Skin epidermis (tissue), 12 donors: ENCODE results near the gene FAM53C.
A peak's percentile ranks its signal among the peaks of the same experiment; 100 is the strongest.
"Not testable (repeated sequence)": the region's sequence is repeated elsewhere in the genome, so short reads cannot be mapped to it uniquely, and the experiment has no call there.

Source experiments
- H3K27ac ChIP-seq, 21 experiments: fragments of 200-600 bp; sonication (generic) in 11 of 21; one replicate each; pipeline ENCODE4 v1.5.0; 2020; ENCODE audit warnings: mild to moderate bottlenecking in 3 of 21, inconsistent platforms in 2 of 21, moderate library complexity in 2 of 21
- H3K4me3 ChIP-seq, 7 experiments: fragments of 200-600 bp; sonication (generic) in 2 of 7; one replicate each; pipeline ENCODE4 v1.5.0; 2020; ENCODE audit warnings: inconsistent platforms in 2 of 7, mild to moderate bottlenecking in 2 of 7, moderate library complexity in 1 of 7

The FAM53C gene

GRCh38 chr5:138337685-138338410 lies at the start of gene FAM53C:
Gene FAM53C (plus strand): TSS chr5:138338266. CDS start chr5:138341336, 3,070 bp downstream.
- Histone ChIP-seq H3K4me3 (peak within 1 kb of the TSS; percentile 81 to 98 (median 89)), H3K27ac (peak within 1 kb of the TSS; percentile 94 to 100 (median 99))

- Histone ChIP-seq H3K27ac (no peak overlapping the region), H3K4me3 (no peak overlapping the region)
Observed at GRCh38 chr5:138289296-138289695, 48.8 kb upstream of the FAM53C start.

- Histone ChIP-seq H3K27ac (no peak overlapping the region), H3K4me3 (no peak overlapping the region)
Observed at GRCh38 chr5:138303372-138303771, 34.7 kb upstream of the FAM53C start.

- H3K4me3 ChIP-seq, result no peak overlapping the region
- no peak overlapping the region for H3K27ac ChIP-seq
Observed at GRCh38 chr5:138305797-138306196, 32.3 kb upstream of the FAM53C start.

GRCh38 chr5:138315751-138316278 lies 22.3 kb upstream of the FAM53C start:
- no peak overlapping the region for H3K27ac ChIP-seq

GRCh38 chr5:138316355-138316754 lies 21.7 kb upstream of the FAM53C start:
- no peak overlapping the region for H3K4me3 ChIP-seq

More at GRCh38 chr5:138315751-138316278, 22.3 kb upstream of the FAM53C start:
- no peak overlapping the region for H3K4me3 ChIP-seq

GRCh38 chr5:138318211-138318610 lies 19.9 kb upstream of the FAM53C start:
- not testable (repeated sequence) for H3K4me3 ChIP-seq, H3K27ac ChIP-seq

More at GRCh38 chr5:138316355-138316754, 21.7 kb upstream of the FAM53C start:
- H3K27ac ChIP-seq, result no peak overlapping the region

GRCh38 chr5:138330813-138331448 lies 7.1 kb upstream of the FAM53C start:
- Histone ChIP-seq H3K27ac (peak overlapping the region in 1 of 21 experiments; percentile 46), H3K4me3 (peak overlapping the region; percentile 33 to 58 (median 52))

- H3K27ac ChIP-seq, result peak within 1 kb of the TSS in 2 of 21 experiments; percentile 25 to 46
Observed at GRCh38 chr5:138331449-138332368, 6.4 kb upstream of the FAM53C start, which contains the start of gene CDC25C. Gene CDC25C (minus strand): TSS chr5:138331804. CDS start chr5:138331180, 624 bp downstream.

GRCh38 chr5:138334867-138335447 lies 3.1 kb upstream of the FAM53C start:
- Histone ChIP-seq H3K4me3 (no peak overlapping the region), H3K27ac (no peak overlapping the region)

More at GRCh38 chr5:138331449-138332368, 6.4 kb upstream of the FAM53C start, which contains the start of gene CDC25C:
- peak within 1 kb of the TSS; percentile 33 to 58 (median 52) for H3K4me3 ChIP-seq

- peak overlapping the region; percentile 81 to 98 (median 89) for H3K4me3 ChIP-seq
- peak overlapping the region; percentile 94 to 100 (median 99) for H3K27ac ChIP-seq
Observed at GRCh38 chr5:138336952-138337684, 948 bp upstream of the FAM53C start.

GRCh38 chr5:138338411-138339090 lies 485 bp downstream of the FAM53C start:
- peak overlapping the region; percentile 81 to 98 (median 89) for H3K4me3 ChIP-seq
- peak overlapping the region; percentile 94 to 100 (median 99) for H3K27ac ChIP-seq

- Histone ChIP-seq H3K4me3 (peak overlapping the region; percentile 81 to 98 (median 89)), H3K27ac (peak overlapping the region; percentile 35 to 100 (median 99))
Observed at GRCh38 chr5:138339091-138339456, 1.0 kb downstream of the FAM53C start.

- Histone ChIP-seq H3K27ac (peak overlapping the region in 18 of 21 experiments; percentile 94 to 100 (median 100)), H3K4me3 (peak overlapping the region in 6 of 7 experiments; percentile 81 to 98 (median 90))
Observed at GRCh38 chr5:138339464-138339863, 1.4 kb downstream of the FAM53C start.

GRCh38 chr5:138340008-138340407 lies 1.9 kb downstream of the FAM53C start:
- H3K27ac ChIP-seq, result peak overlapping the region in 4 of 21 experiments; percentile 94 to 100 (median 98)
- peak overlapping the region in 3 of 7 experiments; percentile 81 to 94 (median 92) for H3K4me3 ChIP-seq

- H3K27ac ChIP-seq, result no peak overlapping the region
- no peak overlapping the region for H3K4me3 ChIP-seq
Observed at GRCh38 chr5:138344887-138345622, 7.0 kb downstream of the FAM53C start.

- Histone ChIP-seq H3K27ac (no peak overlapping the region), H3K4me3 (no peak overlapping the region)
Observed at GRCh38 chr5:138346889-138347288, 8.8 kb downstream of the FAM53C start.
